NB4 (cell line): Measurements from ENCODE around the gene CRIM1.

ENCODE experiments used
- MAX ChIP-seq: IDR thresholded peaks from 2 replicates; pipeline ENCODE4 v1.6.1; 2011; ENCODE audit warnings: low read depth, low read length
- MYC ChIP-seq: IDR thresholded peaks from 2 replicates; pipeline ENCODE4 v1.6.1; 2011; ENCODE audit warnings: low read depth, low read length
- POLR2A ChIP-seq: IDR thresholded peaks from 2 replicates; pipeline ENCODE4 v1.6.1; 2011; ENCODE audit warnings: mild to moderate bottlenecking; ENCODE audit not compliant: insufficient read length; ENCODE audit errors: extremely low read depth
- TF ChIP-seq, protein P1 (sequence below): IDR thresholded peaks from one replicate; pipeline ENCODE4 v1.5.1; 2012; ENCODE audit warnings: low read depth, low read length

GRCh38 chr2:36554531-36554930 is 199.0 kb downstream of the CRIM1 start:
- TF ChIP-seq MYC (no peak), POLR2A (no peak), MAX (no peak)
- TF ChIP-seq, protein P1, sequence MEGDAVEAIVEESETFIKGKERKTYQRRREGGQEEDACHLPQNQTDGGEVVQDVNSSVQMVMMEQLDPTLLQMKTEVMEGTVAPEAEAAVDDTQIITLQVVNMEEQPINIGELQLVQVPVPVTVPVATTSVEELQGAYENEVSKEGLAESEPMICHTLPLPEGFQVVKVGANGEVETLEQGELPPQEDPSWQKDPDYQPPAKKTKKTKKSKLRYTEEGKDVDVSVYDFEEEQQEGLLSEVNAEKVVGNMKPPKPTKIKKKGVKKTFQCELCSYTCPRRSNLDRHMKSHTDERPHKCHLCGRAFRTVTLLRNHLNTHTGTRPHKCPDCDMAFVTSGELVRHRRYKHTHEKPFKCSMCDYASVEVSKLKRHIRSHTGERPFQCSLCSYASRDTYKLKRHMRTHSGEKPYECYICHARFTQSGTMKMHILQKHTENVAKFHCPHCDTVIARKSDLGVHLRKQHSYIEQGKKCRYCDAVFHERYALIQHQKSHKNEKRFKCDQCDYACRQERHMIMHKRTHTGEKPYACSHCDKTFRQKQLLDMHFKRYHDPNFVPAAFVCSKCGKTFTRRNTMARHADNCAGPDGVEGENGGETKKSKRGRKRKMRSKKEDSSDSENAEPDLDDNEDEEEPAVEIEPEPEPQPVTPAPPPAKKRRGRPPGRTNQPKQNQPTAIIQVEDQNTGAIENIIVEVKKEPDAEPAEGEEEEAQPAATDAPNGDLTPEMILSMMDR = no peak
